GM12878 (cell line): ENCODE results near the gene SEC24C. TPM values are rescaled to one million over a fixed set of nuclear protein-coding genes. Genes with fewer than 3 reads are reported as not detected.
A peak's percentile ranks its signal among the peaks of the same experiment; 100 is the strongest.

Source experiments
- ATF7 ChIP-seq: fragments of 450-650 bp; IDR thresholded peaks from 2 replicates; pipeline ENCODE4 v1.6.1; 2016; ENCODE audit warnings: low read depth, mild to moderate bottlenecking
- BCL3 ChIP-seq: IDR thresholded peaks from 2 replicates; pipeline ENCODE4 v1.6.1; 2011; ENCODE audit warnings: borderline replicate concordance, low read depth, mild to moderate bottlenecking, moderate library complexity, low read length; ENCODE audit not compliant: insufficient read depth, poor library complexity, severe bottlenecking
- DPF2 ChIP-seq: fragments of 450-650 bp; IDR thresholded peaks from 2 replicates; pipeline ENCODE4 v1.6.1; 2017; ENCODE audit warnings: mild to moderate bottlenecking
- EED ChIP-seq: sonication (generic); IDR thresholded peaks from 2 replicates; pipeline ENCODE4 v1.6.1; 2016; ENCODE audit warnings: antibody characterized with exemption, low read depth
- ETV6 ChIP-seq, 2 experiments: fragments of 450-650 bp in 1 of 2; IDR thresholded peaks in 1 of 2; conservative IDR thresholded peaks in 1 of 2; 2 replicates each; pipeline ENCODE4 v1.6.1; 2014; ENCODE audit warnings: antibody characterized with exemption in 1 of 2, borderline replicate concordance in 1 of 2, low read depth in 1 of 2, mild to moderate bottlenecking in 1 of 2, moderate library complexity in 1 of 2
- FOXM1 ChIP-seq: IDR thresholded peaks from 2 replicates; pipeline ENCODE4 v1.6.1; 2012; ENCODE audit warnings: low read depth, mild to moderate bottlenecking, inconsistent platforms, low read length, moderate library complexity
- IKZF2 ChIP-seq, 2 experiments: fragments of 450-650 bp; IDR thresholded peaks; 2 replicates each; pipeline ENCODE4 v1.6.1; 2017; ENCODE audit warnings: mild to moderate bottlenecking in 2 of 2, moderate library complexity in 2 of 2
- IRF4 ChIP-seq: IDR thresholded peaks from 2 replicates; pipeline ENCODE4 v1.6.1; 2011; ENCODE audit warnings: low read depth, low read length
- NFIC ChIP-seq: IDR thresholded peaks from 2 replicates; pipeline ENCODE4 v1.6.1; 2012; ENCODE audit warnings: low read depth, mild to moderate bottlenecking, inconsistent platforms, low read length, moderate library complexity
- NFYB ChIP-seq: IDR thresholded peaks from 2 replicates; pipeline ENCODE4 v1.6.1; 2011; ENCODE audit warnings: low read depth, mild to moderate bottlenecking, low read length, improper control_type of control experiment, moderate library complexity; ENCODE audit not compliant: insufficient read depth
- PAX5 ChIP-seq: IDR thresholded peaks from 2 replicates; pipeline ENCODE4 v1.6.1; 2011; ENCODE audit warnings: low read depth, low read length, borderline replicate concordance
- PRDM15 ChIP-seq: fragments of 450-650 bp; formaldehyde crosslinking; IDR thresholded peaks from 2 replicates; pipeline ENCODE4 v1.4.0; 2020; ENCODE audit warnings: mild to moderate bottlenecking, moderate library complexity
- RAD51 ChIP-seq: fragments of 450-650 bp; IDR thresholded peaks from 2 replicates; pipeline ENCODE4 v1.6.1; 2016; ENCODE audit warnings: moderate library complexity, mild to moderate bottlenecking, inconsistent platforms
- RB1 ChIP-seq: fragments of 450-650 bp; formaldehyde crosslinking; IDR thresholded peaks from 2 replicates; pipeline ENCODE4 v1.6.1; 2017; ENCODE audit warnings: mild to moderate bottlenecking, borderline replicate concordance
- SIN3A ChIP-seq: IDR thresholded peaks from 2 replicates; pipeline ENCODE4 v1.6.1; 2012; ENCODE audit warnings: low read depth, low read length, improper control_type of control experiment
- SMARCA5 ChIP-seq: fragments of 450-650 bp; IDR thresholded peaks from 2 replicates; pipeline ENCODE4 v1.6.1; 2017; ENCODE audit warnings: mild to moderate bottlenecking
- STAT3 ChIP-seq: IDR thresholded peaks from 2 replicates; pipeline ENCODE4 v1.6.1; 2011; ENCODE audit warnings: low read depth, low read length, improper control_type of control experiment
- WRNIP1 ChIP-seq: IDR thresholded peaks from 2 replicates; pipeline ENCODE4 v1.6.1; 2011; ENCODE audit warnings: low read depth, low read length, improper control_type of control experiment, borderline replicate concordance
- YY1 ChIP-seq: IDR thresholded peaks from 2 replicates; pipeline ENCODE4 v1.6.1; 2011; ENCODE audit warnings: low read depth, mild to moderate bottlenecking, low read length
- ZNF384 ChIP-seq: IDR thresholded peaks from 2 replicates; pipeline ENCODE4 v1.6.1; 2012; ENCODE audit warnings: low read depth, mild to moderate bottlenecking, low read length, improper control_type of control experiment, borderline replicate concordance
- ZNF592 ChIP-seq: fragments of 450-650 bp; IDR thresholded peaks from 2 replicates; pipeline ENCODE4 v1.6.1; 2017; ENCODE audit warnings: mild to moderate bottlenecking, moderate library complexity
- polyA plus RNA-seq, 11 experiments: library from polyadenylated mRNA; depleted of rRNA in 4 of 11; unstranded in 6 of 11; stranded (reverse) in 5 of 11; fragments of >200 nt; fragmentation: Nextera tagmentation in 4 of 11; fragmentation: Illumina TruSeq in 1 of 11; extraction: Ambion mirVana in 4 of 11; extraction: Trizol in 1 of 11; gene quantifications; 1 replicate in 1 of 11; 2 replicates in 10 of 11; pipeline versions ENCODE4 v1.2.1 to v1.2.3, GENCODE V29; 2011 to 2016; ENCODE audit warnings: inconsistent platforms in 2 of 11, missing spikeins in 2 of 11, low read depth in 1 of 11
- total RNA-seq, 4 experiments: library from RNA; depleted of rRNA in 3 of 4; stranded (reverse); fragments of >200 nt in 3 of 4; fragmentation: Illumina TruSeq in 1 of 4; extraction: Trizol in 1 of 4; gene quantifications; 2 replicates each; pipeline versions ENCODE4 v1.2.1 to v1.2.3, GENCODE V29; 2013 to 2021

Gene SEC24C
- total and polyA plus RNA-seq, 10 of the 15 experiments (the other 5 are each of a cell fraction or from before 2014, with no cell fraction given) = 12.7 to 117 (median 73.8) TPM

DNA sequence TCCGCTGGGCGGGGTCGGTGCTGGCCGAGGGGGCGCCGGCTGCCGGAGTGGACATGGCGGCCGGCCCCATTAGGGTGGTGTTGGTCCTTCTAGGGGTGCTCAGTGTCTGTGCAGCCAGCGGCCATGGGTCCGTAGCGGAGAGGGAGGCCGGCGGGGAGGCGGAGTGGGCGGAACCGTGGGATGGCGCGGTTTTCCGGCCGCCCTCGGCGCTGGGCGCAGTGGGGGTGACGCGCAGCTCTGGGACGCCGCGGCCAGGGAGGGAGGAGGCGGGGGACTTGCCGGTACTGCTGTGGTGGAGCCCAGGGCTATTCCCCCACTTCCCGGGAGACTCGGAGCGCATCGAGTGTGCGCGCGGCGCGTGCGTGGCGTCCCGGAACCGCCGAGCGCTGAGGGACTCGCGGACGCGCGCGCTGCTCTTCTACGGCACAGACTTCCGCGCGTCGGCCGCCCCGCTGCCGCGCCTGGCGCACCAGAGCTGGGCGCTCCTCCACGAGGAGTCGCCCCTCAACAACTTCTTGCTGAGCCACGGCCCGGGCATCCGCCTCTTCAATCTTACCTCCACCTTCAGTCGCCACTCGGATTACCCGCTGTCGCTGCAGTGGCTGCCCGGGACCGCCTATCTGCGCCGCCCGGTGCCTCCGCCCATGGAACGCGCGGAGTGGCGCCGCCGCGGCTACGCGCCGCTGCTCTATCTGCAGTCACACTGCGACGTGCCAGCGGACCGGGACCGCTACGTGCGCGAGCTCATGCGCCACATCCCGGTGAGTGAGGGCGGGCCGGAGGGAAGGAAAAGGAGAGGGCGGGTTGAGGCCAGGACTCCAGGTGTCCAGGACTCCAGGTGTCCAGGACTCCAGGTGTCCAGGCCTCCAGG is 28.3 kb downstream of the SEC24C start (continued):
- peak; percentile 29 to 41; a peak in 3 of 4 replicates for TF ChIP-seq IKZF2 (IDR thresholded peaks at IDR 0.05)
- peak; percentile 95 for TF ChIP-seq PAX5
- no peak for TF ChIP-seq IRF4
- TF ChIP-seq BCL3 = peak; percentile 89
- no peak for TF ChIP-seq WRNIP1
- TF ChIP-seq NFYB = no peak
- no peak for TF ChIP-seq RAD51
- TF ChIP-seq ZNF592 = no peak
- TF ChIP-seq ZNF384 = no peak
- peak; percentile 67; the same call in 1 of the 2 replicates for TF ChIP-seq RB1
- peak; percentile 57 for TF ChIP-seq ATF7
- TF ChIP-seq FOXM1 = no peak
- TF ChIP-seq SIN3A = 0 out of 2 replicates have a peak, but pooled peaks have one; percentile 48
- no peak for TF ChIP-seq ETV6 (conservative IDR thresholded peaks at IDR 0.05 in 1 of 2, IDR thresholded peaks at IDR 0.05 in 1 of 2; ENCODE audit: borderline replicate concordance in 1 of 2, low read depth in 1 of 2)
- no peak for TF ChIP-seq SMARCA5
- TF ChIP-seq NFIC = peak; percentile 28; the same call in 1 of the 2 replicates
- peak; percentile 95 for TF ChIP-seq DPF2
- TF ChIP-seq EED = peak; percentile 60; the same call in 1 of the 2 replicates
- peak; percentile 85 for TF ChIP-seq YY1
- TF ChIP-seq STAT3 = no peak
- no peak for TF ChIP-seq PRDM15 (CRISPR knock-in tag)
